Sigmoid colon (tissue), 7 donors: ENCODE measurements around the gene LALBA. TPM values are rescaled to one million over a fixed set of nuclear protein-coding genes. Genes with fewer than 3 reads are reported as not detected.

Source experiments
- DNase-seq: peaks from one replicate; pipeline ENCODE4 v3.0.0-alpha.2; 2019
- H3K27ac ChIP-seq, 4 donors: fragments of 200-600 bp; sonication (generic); one replicate each; pipeline ENCODE4 v1.5.1; 2016 to 2019; ENCODE audit warnings: mild to moderate bottlenecking in 1 of 4
- H3K27me3 ChIP-seq, 3 donors: fragments of 200-600 bp; sonication (generic); one replicate each; pipeline ENCODE4 v1.5.1; 2019; ENCODE audit warnings: mild to moderate bottlenecking in 1 of 3
- H3K36me3 ChIP-seq, 4 donors: fragments of 200-600 bp; sonication (generic); one replicate each; pipeline ENCODE4 v1.5.1; 2016 to 2019
- H3K4me1 ChIP-seq, 4 donors: fragments of 200-600 bp; sonication (generic); one replicate each; pipeline ENCODE4 v1.5.1; 2017 to 2019
- H3K4me3 ChIP-seq, 4 donors: fragments of 200-600 bp; sonication (generic); one replicate each; pipeline ENCODE4 v1.5.1; 2017 to 2019; ENCODE audit warnings: mild to moderate bottlenecking in 2 of 4, moderate library complexity in 1 of 4
- H3K9me3 ChIP-seq, 4 donors: fragments of 200-600 bp in 3 of 4; sonication (generic) in 3 of 4; one replicate each; pipeline versions ENCODE4 v1.5.1 to v1.6.1; 2013 to 2019
- EP300 ChIP-seq, 4 donors: sonication (generic); formaldehyde crosslinking; IDR thresholded peaks; one replicate each; pipeline ENCODE4 v1.6.1; 2017; ENCODE audit warnings: antibody characterized with exemption in 4 of 4
- POLR2A ChIP-seq, 2 donors: fragments of 450-650 bp; IDR thresholded peaks; one replicate each; pipeline ENCODE4 v1.6.1; 2016; ENCODE audit warnings: antibody characterized with exemption in 2 of 2, mild to moderate bottlenecking in 2 of 2, moderate library complexity in 2 of 2
- POLR2AphosphoS5 ChIP-seq, 4 donors: sonication (generic); formaldehyde crosslinking; IDR thresholded peaks; one replicate each; pipeline ENCODE4 v1.6.1; 2017; ENCODE audit warnings: antibody characterized with exemption in 4 of 4
- WGBS, 2 donors: extraction: QIAGEN DNeasy Blood & Tissue Kit; methylation state at CpG; one replicate each; pipeline ENCODE4 v1.1.7; 2013; 5-methylcytosine and 5-hydroxymethylcytosine counted together
- intact Hi-C: fragments of 100-400 bp; cut with DNase I; formaldehyde crosslinking; loops from one replicate; pipeline ENCODE4 v1.15.1; 2023
- polyA plus RNA-seq, 3 donors: library from polyadenylated mRNA; stranded (reverse); fragments of 200-250 nt; gene quantifications; one replicate each; pipeline ENCODE4 v1.2.3, GENCODE V29; 2013
- total RNA-seq, 4 donors: library from RNA; depleted of rRNA; stranded (reverse); fragments of >200 nt; gene quantifications; one replicate each; pipeline ENCODE4 v1.1.0, GENCODE V29; 2016
- TF ChIP-seq, protein P1 (sequence below), 4 experiments: fragments of 450-650 bp in 3 of 4; fragments of 200-600 bp in 1 of 4; IDR thresholded peaks; one replicate each; pipeline ENCODE4 v1.5.1; 2016 to 2019; ENCODE audit warnings: antibody characterized with exemption in 4 of 4, mild to moderate bottlenecking in 3 of 4, moderate library complexity in 2 of 4
- donor health status: healthy with polysubstance abuse.
- donor health status: Bipolar disorder and iron deficiency.
- donor health status: healthy.

The LALBA gene
- total RNA-seq, result not detected
- polyA plus RNA-seq, result not detected

DNA sequence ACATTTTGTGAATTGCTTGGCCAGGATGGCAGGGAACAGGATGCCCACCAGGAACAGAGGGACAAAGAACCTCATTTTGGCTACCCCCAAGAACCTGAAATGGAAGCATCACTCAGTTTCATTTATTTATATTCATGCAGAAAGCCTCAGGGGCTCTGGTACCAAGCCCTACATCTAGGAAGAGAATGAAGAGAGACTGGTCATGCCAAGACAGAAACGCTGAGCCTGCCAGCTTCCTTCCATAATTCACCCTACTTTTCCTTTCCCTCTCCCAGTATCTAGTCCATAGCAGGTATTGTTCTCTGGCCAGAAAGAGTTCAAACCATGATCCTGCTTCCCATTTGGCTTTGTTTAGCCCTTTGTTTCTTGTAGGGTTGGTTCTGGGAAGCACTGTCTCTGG, at the start of gene LALBA:
LALBA (minus strand) TSS at position 101 of the 400 bp plus-strand sequence; CDS start at position 75, 26 bp downstream.
- no peak within 1 kb of the TSS for H3K4me3 ChIP-seq
- H3K4me1 ChIP-seq, result no peaks in the 10 kb centered on the region
- H3K27me3 ChIP-seq, result no peaks in the 10 kb centered on the region
- intact Hi-C loops, result no loop called here
- H3K9me3 ChIP-seq, result no peaks in the 10 kb centered on the region
- WGBS, 2 donors, result 84 to 88% methylated on average over 1 of the region's 1 CpG
- DNase-seq, result no peak
- no peak within 1 kb of the TSS for H3K27ac ChIP-seq
- no peaks in the 10 kb centered on the region for H3K36me3 ChIP-seq
- TF ChIP-seq POLR2A (IDR thresholded peaks at IDR 0.05) (no peak), EP300 (IDR thresholded peaks at IDR 0.05) (no peak), POLR2AphosphoS5 (IDR thresholded peaks at IDR 0.05) (no peak)
- TF ChIP-seq, protein P1, sequence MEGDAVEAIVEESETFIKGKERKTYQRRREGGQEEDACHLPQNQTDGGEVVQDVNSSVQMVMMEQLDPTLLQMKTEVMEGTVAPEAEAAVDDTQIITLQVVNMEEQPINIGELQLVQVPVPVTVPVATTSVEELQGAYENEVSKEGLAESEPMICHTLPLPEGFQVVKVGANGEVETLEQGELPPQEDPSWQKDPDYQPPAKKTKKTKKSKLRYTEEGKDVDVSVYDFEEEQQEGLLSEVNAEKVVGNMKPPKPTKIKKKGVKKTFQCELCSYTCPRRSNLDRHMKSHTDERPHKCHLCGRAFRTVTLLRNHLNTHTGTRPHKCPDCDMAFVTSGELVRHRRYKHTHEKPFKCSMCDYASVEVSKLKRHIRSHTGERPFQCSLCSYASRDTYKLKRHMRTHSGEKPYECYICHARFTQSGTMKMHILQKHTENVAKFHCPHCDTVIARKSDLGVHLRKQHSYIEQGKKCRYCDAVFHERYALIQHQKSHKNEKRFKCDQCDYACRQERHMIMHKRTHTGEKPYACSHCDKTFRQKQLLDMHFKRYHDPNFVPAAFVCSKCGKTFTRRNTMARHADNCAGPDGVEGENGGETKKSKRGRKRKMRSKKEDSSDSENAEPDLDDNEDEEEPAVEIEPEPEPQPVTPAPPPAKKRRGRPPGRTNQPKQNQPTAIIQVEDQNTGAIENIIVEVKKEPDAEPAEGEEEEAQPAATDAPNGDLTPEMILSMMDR (IDR thresholded peaks at IDR 0.05), result no peak

- Histone ChIP-seq H3K36me3 (no peaks in the 10 kb centered on the region), H3K4me3 (no peak overlapping the region), H3K4me1 (no peaks in the 10 kb centered on the region), H3K9me3 (peaks cover 0 to 4% (median under 1%) of the 10 kb centered on the region in 4 donors), H3K27ac (no peak overlapping the region), H3K27me3 (no peaks in the 10 kb centered on the region)
- DNase-seq, result peak; percentile 80
- 7 to 14% methylated on average over 7 of the region's 7 CpGs for WGBS, 2 donors
- intact Hi-C loops, result no loop called here
- TF ChIP-seq, protein P1 (IDR thresholded peaks at IDR 0.05), result peak; percentile 67 to 96 (median 88)
- TF ChIP-seq EP300 (IDR thresholded peaks at IDR 0.05) (no peak), POLR2A (IDR thresholded peaks at IDR 0.05) (no peak), POLR2AphosphoS5 (IDR thresholded peaks at IDR 0.05) (no peak)
These were observed 48.7 kb upstream of the LALBA start for GRCh38 chr12:48618541-48618940.

- Histone ChIP-seq H3K36me3 (no peaks in the 10 kb centered on the region), H3K4me1 (no peaks in the 10 kb centered on the region), H3K9me3 (peaks cover 1 to 8% (median 3%) of the 10 kb centered on the region in 4 donors), H3K27ac (no peak overlapping the region), H3K27me3 (no peaks in the 10 kb centered on the region), H3K4me3 (no peak overlapping the region)
- TF ChIP-seq, protein P1 (IDR thresholded peaks at IDR 0.05), result no peak
- TF ChIP-seq POLR2A (IDR thresholded peaks at IDR 0.05), result no peak
- DNase-seq, result no peak
- WGBS, 2 donors, result 88 to 91% methylated on average over 4 of the region's 4 CpGs
- intact Hi-C loops, result no loop called here
These were observed 45.8 kb upstream of the LALBA start for GRCh38 chr12:48615681-48616080.

- Histone ChIP-seq H3K4me1 (no peaks in the 10 kb centered on the region), H3K9me3 (peaks cover 3 to 8% (median 6%) of the 10 kb centered on the region in 4 donors), H3K27ac (no peak overlapping the region), H3K36me3 (no peaks in the 10 kb centered on the region), H3K27me3 (no peaks in the 10 kb centered on the region), H3K4me3 (no peak overlapping the region)
- TF ChIP-seq POLR2A (IDR thresholded peaks at IDR 0.05) (no peak), EP300 (IDR thresholded peaks at IDR 0.05) (no peak), POLR2AphosphoS5 (IDR thresholded peaks at IDR 0.05) (no peak)
- TF ChIP-seq, protein P1 (IDR thresholded peaks at IDR 0.05), result no peak
- DNase-seq, result no peak
- WGBS, 2 donors, result 80 to 89% methylated on average over 1 of the region's 1 CpG
- intact Hi-C loops, result no loop called here
These were observed 43.5 kb upstream of the LALBA start for GRCh38 chr12:48613321-48613720.
